Neural progenitor cell (in vitro differentiated cells): ENCODE measurements around the gene MAP3K3.

Source experiments
- EZH2 ChIP-seq: fragments of 200-600 bp; sonication (generic); IDR thresholded peaks from 2 replicates; pipeline ENCODE4 v1.6.1; 2017; ENCODE audit warnings: antibody characterized with exemption, mild to moderate bottlenecking, moderate library complexity
- EZH2phosphoT487 ChIP-seq: fragments of 200-600 bp; sonication (generic); IDR thresholded peaks from 2 replicates; pipeline ENCODE4 v1.6.1; 2017; ENCODE audit warnings: antibody characterized with exemption
- TF ChIP-seq, protein P1 (sequence below): fragments of 200-600 bp; sonication (generic); IDR thresholded peaks from 2 replicates; pipeline ENCODE4 v1.5.1; 2017; ENCODE audit warnings: antibody characterized with exemption, mild to moderate bottlenecking

DNA sequence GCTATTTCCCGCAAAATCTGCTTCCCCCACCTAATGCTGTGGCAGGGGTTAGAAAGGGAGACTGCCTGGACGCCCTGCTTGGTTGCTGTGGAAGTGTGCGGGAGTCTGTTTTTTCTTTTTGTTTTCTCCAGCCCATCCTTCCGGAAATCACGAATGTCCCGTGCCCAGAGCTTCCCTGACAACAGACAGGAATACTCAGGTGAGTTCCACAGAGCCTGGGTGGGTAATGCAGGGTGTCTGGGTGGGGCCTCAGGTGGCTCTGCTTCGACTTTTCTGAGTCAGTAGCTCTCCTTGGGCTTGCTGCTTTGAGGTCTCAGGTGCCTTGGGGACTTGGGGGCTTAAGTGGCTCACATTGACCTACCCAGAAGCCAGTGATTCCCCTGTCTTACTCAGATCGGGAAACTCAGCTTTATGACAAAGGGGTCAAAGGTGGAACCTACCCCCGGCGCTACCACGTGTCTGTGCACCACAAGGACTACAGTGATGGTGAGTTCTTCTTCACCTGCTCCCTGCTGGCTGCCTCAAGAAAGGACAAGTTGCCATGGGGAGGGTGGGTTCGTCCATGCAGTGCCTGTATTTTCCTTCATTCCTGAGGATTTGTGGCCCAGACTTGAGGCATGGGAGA is 66.3 kb downstream of the MAP3K3 start:
- TF ChIP-seq, protein P1, sequence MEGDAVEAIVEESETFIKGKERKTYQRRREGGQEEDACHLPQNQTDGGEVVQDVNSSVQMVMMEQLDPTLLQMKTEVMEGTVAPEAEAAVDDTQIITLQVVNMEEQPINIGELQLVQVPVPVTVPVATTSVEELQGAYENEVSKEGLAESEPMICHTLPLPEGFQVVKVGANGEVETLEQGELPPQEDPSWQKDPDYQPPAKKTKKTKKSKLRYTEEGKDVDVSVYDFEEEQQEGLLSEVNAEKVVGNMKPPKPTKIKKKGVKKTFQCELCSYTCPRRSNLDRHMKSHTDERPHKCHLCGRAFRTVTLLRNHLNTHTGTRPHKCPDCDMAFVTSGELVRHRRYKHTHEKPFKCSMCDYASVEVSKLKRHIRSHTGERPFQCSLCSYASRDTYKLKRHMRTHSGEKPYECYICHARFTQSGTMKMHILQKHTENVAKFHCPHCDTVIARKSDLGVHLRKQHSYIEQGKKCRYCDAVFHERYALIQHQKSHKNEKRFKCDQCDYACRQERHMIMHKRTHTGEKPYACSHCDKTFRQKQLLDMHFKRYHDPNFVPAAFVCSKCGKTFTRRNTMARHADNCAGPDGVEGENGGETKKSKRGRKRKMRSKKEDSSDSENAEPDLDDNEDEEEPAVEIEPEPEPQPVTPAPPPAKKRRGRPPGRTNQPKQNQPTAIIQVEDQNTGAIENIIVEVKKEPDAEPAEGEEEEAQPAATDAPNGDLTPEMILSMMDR: no peak
- TF ChIP-seq EZH2phosphoT487 (no peak), EZH2 (no peak)
